CD4-positive, alpha-beta T cell treated with Interleukin-4 for 1 hour (primary cell): ENCODE results near the gene GALK1.
"Not testable (repeated sequence)": the region's sequence is repeated elsewhere in the genome, so short reads cannot be mapped to it uniquely, and the experiment has no call there.

Source experiments
- DNase-seq, 2 donors: peaks; one replicate each; pipeline ENCODE4 v3.0.0-alpha.2; 2020 to 2022

Gene GALK1

GRCh38 chr17:75763613-75764416 is 1.2 kb downstream of the GALK1 start:
- DNase-seq, result no peak

- no peak for DNase-seq
These were observed 1.8 kb downstream of the GALK1 start for GRCh38 chr17:75763269-75763607.

- no peak for DNase-seq
These were observed 2.3 kb downstream of the GALK1 start for GRCh38 chr17:75762513-75763268.

- DNase-seq, result not testable (repeated sequence)
These were observed 4.9 kb downstream of the GALK1 start for GRCh38 chr17:75759978-75760640.

- no peak for DNase-seq
These were observed 5.5 kb downstream of the GALK1 start for GRCh38 chr17:75759457-75759856.

- no peak for DNase-seq
These were observed 6.7 kb downstream of the GALK1 start for GRCh38 chr17:75758131-75758905.

GRCh38 chr17:75757086-75757681 is 7.8 kb downstream of the GALK1 start:
- DNase-seq, result no peak

- no peak for DNase-seq
These were observed 8.4 kb downstream of the GALK1 start for GRCh38 chr17:75756451-75757085.

GRCh38 chr17:75755990-75756389 is 9.0 kb downstream of the GALK1 start:
- no peak for DNase-seq

GRCh38 chr17:75755205-75755901 is 9.6 kb downstream of the GALK1 start:
- DNase-seq, result no peak

GRCh38 chr17:75754378-75755204 is 10.4 kb downstream of the GALK1 start:
- DNase-seq, result no peak

GRCh38 chr17:75753514-75754377 is 11.2 kb downstream of the GALK1 start:
- peak; percentile 73 for DNase-seq

GRCh38 chr17:75752802-75753513 is 12.0 kb downstream of the GALK1 start:
- DNase-seq, result no peak

- DNase-seq, result no peak
These were observed 12.6 kb downstream of the GALK1 start for GRCh38 chr17:75752405-75752709.

GRCh38 chr17:75751676-75752404 is 13.2 kb downstream of the GALK1 start:
- no peak for DNase-seq

GRCh38 chr17:75750661-75751423 is 14.2 kb downstream of the GALK1 start:
- DNase-seq, result no peak
